ENCODE results near the gene MSGN1.

MSGN1 gene

DNA sequence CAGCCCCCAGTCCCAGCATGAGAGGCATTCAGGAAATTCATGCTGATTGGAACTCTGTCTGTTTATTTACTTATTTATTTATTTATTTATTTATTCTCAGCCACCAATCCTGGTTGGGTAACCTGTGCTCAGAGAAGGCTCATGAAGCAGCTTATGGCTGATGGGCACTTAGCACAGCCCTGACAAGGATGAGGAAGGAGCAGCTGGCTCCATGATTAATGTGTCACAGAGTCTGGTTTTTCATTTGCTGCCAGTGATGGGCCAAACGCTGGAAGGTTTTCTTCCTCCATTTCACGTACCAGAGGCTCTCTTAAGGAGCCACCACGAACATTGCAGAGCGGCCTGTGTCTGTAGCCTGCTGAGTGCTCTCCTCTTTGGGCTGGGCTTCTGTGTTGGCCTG lies 33.9 kb downstream of the MSGN1 start:
- no peak for DNase-seq

DNA sequence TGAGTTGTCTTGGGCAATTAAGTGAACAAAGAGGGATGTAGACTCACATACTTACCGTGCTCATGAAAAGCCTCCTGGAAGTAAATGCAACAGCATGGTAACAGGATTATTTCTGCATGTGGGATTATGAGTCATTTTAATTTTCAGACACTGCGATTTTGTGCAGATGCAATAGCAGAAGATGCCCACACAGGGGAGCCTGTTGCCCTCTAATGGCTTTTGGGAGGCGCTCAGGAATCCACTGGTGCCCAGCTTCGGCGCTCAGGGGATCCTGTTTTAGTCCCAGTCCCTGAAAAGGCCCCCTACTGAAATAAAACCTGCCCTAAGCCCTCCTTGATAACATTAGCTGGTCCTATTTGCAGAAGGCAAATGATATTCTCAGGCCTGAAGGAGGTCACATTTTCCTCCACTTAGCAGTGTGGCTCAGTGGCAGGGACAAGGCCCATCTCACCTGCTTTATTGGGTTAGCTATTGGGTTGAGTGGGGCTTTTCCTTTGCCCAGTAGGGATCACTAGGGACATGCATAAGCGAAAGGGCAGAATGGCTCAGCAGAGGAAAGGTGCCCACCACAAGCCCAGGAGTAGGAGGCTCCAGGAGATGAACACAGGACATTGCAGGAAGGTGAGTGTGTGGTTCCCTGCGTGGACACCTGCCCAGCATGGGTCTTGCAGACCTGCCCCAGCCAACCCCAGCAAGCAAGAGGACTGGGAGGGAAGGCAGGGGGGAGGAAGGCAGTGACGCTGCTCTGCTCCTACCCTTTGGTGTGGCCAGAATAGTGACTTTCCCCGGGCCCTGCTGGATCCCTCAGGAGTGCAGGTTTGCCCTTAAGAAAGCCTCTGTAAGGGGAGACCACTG lies 35.7 kb downstream of the MSGN1 start:
- DNase-seq = peak; percentile 32

DNA sequence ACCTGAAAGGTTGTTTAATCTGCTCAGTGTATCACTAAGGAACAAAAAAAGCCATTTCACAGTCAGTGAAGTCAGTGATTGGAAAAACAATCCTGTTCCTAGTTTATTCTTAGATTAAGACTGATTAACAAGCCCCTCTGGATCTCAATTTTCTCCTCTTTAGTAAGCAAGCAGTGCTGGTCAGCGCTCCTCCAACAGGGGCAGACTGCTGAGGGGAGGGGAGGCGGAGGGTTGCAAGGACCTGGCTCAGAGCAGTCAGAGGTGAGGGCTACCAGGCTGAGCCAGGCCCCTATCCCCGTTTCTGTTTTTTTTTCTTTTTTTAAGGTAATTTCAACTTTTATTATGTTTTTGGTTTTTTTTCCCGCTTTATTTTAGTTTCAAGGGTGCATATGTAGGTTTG lies 37.5 kb downstream of the MSGN1 start:
- no peak for DNase-seq

DNA sequence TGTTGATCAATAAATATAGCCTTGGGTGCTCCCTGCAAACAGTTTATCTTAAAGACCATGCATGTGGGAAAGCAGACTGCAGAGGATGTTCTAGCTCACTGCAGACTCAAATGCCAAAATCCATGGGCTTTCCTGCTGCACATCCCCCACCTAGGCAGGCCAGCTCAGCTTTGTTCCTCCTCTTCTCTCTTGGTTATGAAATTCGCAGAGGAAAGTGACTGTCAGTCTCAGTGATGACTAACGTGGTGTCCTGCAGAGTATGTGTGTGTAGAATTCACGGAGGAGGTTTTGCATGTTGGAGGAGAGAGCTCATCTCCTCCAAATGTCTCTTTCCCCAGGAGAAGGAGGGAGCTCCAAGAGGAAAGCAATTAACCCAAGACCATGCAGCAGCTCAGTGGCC lies 40.8 kb downstream of the MSGN1 start:
- no peak for DNase-seq

DNA sequence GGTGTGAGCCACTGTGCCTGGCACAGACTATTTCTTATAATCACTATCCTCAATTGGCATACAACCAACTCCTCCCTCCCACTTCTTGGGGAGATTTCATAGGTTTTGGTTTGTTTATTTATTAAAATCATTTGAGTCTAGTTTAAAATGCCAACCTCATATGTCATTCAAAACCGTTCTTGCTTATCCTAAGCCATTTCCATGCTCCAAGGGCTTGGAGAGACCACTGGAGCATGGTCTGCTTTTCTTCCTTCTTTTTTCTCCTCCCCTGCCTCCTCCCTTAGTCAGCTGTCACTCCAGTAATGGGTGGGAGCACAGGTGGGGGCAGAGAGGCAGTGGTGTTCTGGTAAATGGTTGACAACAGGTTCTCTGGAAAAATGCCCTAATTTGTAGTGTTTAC lies 41.8 kb downstream of the MSGN1 start:
- no peak for DNase-seq

DNA sequence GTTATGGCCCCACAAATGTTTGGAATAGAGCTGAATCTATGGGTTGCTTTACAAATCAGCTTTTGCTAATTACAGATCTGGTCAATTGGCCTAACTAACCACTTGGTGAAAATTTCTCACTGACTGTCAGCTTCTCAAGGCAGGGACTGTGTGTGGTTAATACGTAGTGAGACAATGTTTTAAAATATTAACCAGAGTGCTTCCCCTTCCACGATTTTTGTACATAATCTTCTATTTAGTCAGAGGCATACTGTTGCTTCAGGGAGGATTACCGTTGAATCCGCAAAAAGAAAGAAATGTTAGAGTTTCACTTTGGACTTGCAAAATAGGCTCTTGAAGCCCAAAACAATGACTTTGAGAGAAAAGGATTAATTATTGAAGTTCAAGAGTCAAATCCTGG lies 47.3 kb downstream of the MSGN1 start:
- DNase-seq = no peak

DNA sequence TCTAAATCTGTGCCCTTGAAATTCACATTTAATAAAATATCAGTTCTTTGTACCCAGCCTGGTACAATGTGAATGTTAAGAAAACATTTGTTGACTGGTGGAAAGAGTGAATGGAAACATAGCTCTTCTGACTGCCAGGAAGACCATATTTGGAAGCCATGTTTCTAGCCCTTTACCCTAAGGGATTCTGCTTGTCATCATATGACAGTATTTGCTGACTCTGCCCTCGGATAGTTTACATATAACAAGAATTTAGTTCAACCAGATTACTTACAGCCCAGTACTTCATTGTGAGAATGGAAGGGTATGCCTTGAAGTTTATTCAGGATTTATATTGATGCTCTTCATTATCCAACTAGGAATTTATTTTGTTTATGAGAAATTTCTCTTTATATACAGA lies 48.4 kb downstream of the MSGN1 start:
- no peak for DNase-seq

DNA sequence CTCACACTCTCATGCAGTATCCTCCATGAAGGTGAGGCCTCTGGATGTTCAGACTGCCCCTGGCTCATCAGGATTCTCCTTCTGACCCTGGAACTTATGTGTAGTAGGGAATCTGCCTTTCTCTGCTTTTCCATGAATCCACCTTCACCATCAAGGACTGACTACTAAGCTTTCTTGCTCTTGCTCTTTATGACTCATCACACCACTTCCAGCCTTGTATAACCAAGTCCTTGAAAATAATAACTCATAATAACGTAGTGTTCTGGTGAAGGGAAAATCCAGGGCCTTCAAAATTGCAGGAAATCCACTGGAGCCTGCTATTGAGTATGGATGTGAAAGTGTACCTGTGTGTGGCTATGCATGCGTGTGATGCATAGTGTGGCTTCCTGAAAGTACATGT lies 50.9 kb downstream of the MSGN1 start:
- no peak for DNase-seq
